GM18951 (cell line): ENCODE results near the gene OR10Z1.

ENCODE experiments used
- POLR2A ChIP-seq: IDR thresholded peaks from 4 replicates; pipeline ENCODE4 v1.6.1; 2011; ENCODE audit warnings: mild to moderate bottlenecking; ENCODE audit not compliant: insufficient read length, insufficient read depth; ENCODE audit errors: extremely low read depth
- in situ Hi-C: fragments of 300-500 bp; cut with MboI; formaldehyde crosslinking; loops from one replicate; pipeline ENCODE4 v1.12.0; 2022; ENCODE audit warnings: low sequenced_read_pairs, mixed read lengths, inconsistent platforms; ENCODE audit not compliant: unreplicated experiment

Gene OR10Z1

GRCh38 chr1:158604968-158605367 is at the start of gene OR10Z1:
TSS of gene OR10Z1 (plus strand) at chr1:158605268. CDS start at chr1:158606439, 1,171 bp downstream.
- TF ChIP-seq POLR2A = no peak
- in situ Hi-C loops = no loop called here

GRCh38 chr1:158559696-158560095 is 45.4 kb upstream of the OR10Z1 start:
- in situ Hi-C loops = no loop called here
- TF ChIP-seq POLR2A = no peak

- no peak for TF ChIP-seq POLR2A
- in situ Hi-C loops = no loop called here
Measured at GRCh38 chr1:158563853-158564252, 41.2 kb upstream of the OR10Z1 start.

- TF ChIP-seq POLR2A = no peak
- in situ Hi-C loops = no loop called here
Measured at GRCh38 chr1:158564608-158565007, 40.5 kb upstream of the OR10Z1 start.

GRCh38 chr1:158570480-158570879 is 34.6 kb upstream of the OR10Z1 start, which contains the start of gene OR6P1:
TSS of gene OR6P1 (minus strand) at chr1:158570580. CDS start at chr1:158563604, 6,976 bp downstream.
- TF ChIP-seq POLR2A = no peak
- in situ Hi-C loops = no loop called here

GRCh38 chr1:158572226-158572625 is 32.8 kb upstream of the OR10Z1 start:
- TF ChIP-seq POLR2A = no peak

GRCh38 chr1:158577561-158577960 is 27.5 kb upstream of the OR10Z1 start:
- in situ Hi-C loops = no loop called here
- TF ChIP-seq POLR2A = no peak

More at GRCh38 chr1:158572226-158572625, 32.8 kb upstream of the OR10Z1 start:
- in situ Hi-C loops = no loop called here

GRCh38 chr1:158579733-158580132 is 25.3 kb upstream of the OR10Z1 start, which contains the start of gene OR10X1:
TSS of gene OR10X1 (minus strand) at chr1:158579899. CDS start at chr1:158579899, 0 bp downstream.
- in situ Hi-C loops = no loop called here

GRCh38 chr1:158583962-158584361 is 21.1 kb upstream of the OR10Z1 start:
- TF ChIP-seq POLR2A = no peak
- in situ Hi-C loops = no loop called here

More at GRCh38 chr1:158579733-158580132, 25.3 kb upstream of the OR10Z1 start, which contains the start of gene OR10X1:
- no peak for TF ChIP-seq POLR2A

GRCh38 chr1:158586942-158587341 is 18.1 kb upstream of the OR10Z1 start:
- no peak for TF ChIP-seq POLR2A
- in situ Hi-C loops = no loop called here

GRCh38 chr1:158600735-158601134 is 4.3 kb upstream of the OR10Z1 start:
- in situ Hi-C loops = no loop called here
- TF ChIP-seq POLR2A = no peak

GRCh38 chr1:158607296-158607695 is 2.2 kb downstream of the OR10Z1 start:
- in situ Hi-C loops = no loop called here

GRCh38 chr1:158611916-158612315 is 6.8 kb downstream of the OR10Z1 start:
- no peak for TF ChIP-seq POLR2A
- in situ Hi-C loops = no loop called here

More at GRCh38 chr1:158607296-158607695, 2.2 kb downstream of the OR10Z1 start:
- no peak for TF ChIP-seq POLR2A

- no peak for TF ChIP-seq POLR2A
- in situ Hi-C loops = no loop called here
Measured at GRCh38 chr1:158613764-158614163, 8.7 kb downstream of the OR10Z1 start.

- in situ Hi-C loops = no loop called here
- no peak for TF ChIP-seq POLR2A
Measured at GRCh38 chr1:158638146-158638545, 33.1 kb downstream of the OR10Z1 start.
